Renal cortex interstitium (tissue), 11 donors: ENCODE data around the gene FNDC3B. TPM values are rescaled to one million over a fixed set of nuclear protein-coding genes. Genes with fewer than 3 reads are reported as not detected.

Experiments
- DNase-seq, 11 donors: peaks; one replicate each; pipeline ENCODE4 v3.0.0-alpha.2; 2013; ENCODE audit warnings: low read depth in 9 of 11, low spot score in 4 of 11; ENCODE audit errors: extremely low read depth in 1 of 11
- polyA plus RNA-seq, 3 donors: library from polyadenylated mRNA; unstranded; fragments of 120-200 nt; gene quantifications; one replicate each; pipeline ENCODE4 v1.2.1, GENCODE V29; 2013; ENCODE audit not compliant: insufficient read length in 3 of 3

The FNDC3B gene
- polyA plus RNA-seq, 3 donors: 55.0 to 61.0 (median 59.9) TPM

DNA sequence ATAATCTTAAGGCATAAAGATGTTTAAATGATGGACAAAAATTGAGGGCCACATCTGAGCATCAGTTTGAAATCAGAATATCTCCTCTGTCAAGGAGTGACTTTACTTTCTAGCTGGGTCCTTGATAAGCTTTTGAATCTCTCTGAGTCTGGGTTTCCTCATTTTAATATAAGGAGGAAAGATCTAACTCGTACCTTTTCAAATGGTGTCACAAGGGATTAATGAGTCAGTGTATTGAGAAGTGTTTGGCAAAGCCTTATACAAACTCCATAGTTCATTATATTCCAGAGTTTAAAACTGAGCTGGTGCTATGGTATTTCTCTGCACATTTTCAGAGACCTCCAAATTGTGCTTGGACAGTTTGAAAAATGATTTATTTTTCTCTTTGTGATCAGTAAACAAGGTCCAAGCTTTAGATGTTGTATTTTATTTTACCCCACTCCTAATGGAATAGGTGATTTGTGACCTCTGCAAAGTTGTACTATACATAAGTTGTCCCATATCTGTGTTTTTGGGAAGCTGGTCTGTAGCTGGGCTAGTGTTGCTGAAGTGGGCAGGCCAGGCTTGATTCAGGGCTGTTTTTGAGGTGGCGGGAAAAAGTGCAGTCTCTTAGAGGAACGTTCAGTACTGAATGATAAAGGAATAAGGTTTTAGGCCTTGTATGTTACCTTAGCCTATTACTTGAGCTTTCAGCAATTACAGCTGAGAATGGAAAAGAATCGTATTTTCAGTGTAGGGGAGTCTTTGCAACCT lies 5.6 kb downstream of the FNDC3B start:
- no peak for DNase-seq

DNA sequence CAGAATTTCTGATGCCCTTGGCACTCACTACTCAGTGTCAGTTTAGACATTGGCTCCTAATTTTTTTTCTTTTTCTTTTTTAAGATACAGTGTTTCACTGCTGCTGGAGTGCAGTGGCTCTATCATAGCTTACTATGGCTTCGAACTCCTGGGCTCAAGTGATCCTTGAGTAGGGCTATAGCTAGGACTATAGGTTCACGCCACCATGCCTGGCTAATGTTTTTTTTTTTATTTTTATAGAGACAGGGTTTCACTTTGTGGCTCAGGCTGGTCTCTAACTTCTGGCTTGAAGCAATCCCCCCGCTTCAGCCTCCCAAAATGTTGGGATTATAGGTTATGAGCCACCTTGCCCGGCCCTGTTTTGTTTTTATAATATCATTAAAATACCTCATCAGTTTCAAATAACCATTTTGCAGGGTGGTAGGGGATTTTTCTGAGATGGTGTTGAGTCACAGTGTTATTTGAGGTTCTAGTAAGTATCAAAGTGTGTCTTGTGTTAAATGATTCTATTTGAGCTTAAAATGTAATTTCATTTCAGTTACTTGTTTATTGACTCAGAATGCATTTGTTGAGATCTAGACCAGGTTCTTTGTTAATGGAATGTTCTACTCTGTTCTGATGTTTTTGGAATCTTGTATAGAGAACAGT lies 7.0 kb downstream of the FNDC3B start:
- no peak for DNase-seq

DNA sequence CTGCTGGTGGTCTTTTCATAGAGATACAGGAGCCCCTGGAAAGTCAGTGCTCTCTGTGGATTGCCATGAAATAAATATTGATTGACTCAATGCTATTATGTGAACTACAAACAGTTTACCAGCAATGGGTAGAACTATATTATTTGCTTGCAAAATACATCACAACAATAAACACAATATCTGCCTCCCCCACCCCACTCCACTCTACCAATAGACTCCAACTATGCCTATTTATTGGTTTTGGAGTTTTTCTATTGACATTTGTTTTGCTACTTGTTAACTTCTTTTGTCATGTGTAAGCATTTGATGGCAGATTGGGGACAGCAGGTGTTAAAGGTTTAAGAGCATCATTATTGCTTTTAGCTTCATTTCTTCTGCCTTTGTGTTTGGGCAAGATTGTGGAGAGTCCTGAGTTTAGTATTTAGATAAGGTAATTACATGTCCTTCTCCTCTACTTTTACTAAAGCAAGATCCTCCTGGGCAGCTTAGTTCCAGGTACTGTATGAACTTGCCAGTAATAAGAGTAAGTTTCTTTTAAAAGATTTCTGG lies 8.3 kb downstream of the FNDC3B start:
- no peak for DNase-seq

DNA sequence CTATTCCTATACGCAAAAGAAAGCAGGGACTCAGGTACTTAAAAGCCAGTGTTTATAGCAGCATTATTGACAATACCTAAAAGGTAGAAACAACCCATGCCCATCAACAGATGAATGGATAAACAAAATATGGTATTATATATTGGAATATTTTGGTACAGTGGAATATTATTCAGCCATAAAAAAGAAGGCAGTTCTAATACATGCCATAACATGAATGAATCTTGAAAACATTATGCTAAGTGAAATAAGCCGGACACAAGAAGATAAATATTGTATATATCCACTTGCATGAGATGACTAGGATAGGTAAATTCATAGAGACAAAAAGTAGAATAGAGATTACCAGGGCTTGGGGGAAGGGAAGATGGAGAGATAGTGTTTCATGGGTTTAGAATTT lies 9.2 kb downstream of the FNDC3B start:
- no peak for DNase-seq

DNA sequence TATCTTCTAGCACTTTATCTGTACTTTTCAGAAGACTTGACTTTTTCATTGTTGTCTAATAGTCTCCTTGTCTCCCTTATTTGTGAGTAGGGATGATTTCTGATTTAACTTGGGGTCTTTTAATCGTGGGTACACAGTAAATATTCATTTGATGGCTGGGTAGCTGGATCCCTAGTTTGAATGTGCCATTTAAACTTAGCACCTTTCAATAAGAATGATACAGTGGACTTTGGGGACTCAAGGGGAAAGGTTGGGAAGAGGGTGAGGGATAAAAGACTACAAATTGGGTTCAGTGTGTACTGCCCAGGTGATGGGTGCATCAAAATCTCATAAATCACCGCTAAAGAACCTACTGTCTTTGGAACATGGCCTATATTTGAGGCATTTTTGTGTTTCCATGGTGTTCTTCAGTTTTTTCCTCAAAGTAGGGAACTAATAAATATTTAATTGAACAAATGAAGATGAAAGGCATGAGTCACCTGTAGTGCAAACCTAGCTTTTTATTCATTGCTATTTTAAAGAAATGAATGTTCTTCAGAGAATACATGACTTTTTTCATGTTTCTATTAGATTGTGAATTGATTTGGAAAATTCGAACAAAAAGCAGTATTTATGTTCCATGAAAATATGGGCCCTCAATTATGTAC lies 12.1 kb downstream of the FNDC3B start:
- no peak for DNase-seq

DNA sequence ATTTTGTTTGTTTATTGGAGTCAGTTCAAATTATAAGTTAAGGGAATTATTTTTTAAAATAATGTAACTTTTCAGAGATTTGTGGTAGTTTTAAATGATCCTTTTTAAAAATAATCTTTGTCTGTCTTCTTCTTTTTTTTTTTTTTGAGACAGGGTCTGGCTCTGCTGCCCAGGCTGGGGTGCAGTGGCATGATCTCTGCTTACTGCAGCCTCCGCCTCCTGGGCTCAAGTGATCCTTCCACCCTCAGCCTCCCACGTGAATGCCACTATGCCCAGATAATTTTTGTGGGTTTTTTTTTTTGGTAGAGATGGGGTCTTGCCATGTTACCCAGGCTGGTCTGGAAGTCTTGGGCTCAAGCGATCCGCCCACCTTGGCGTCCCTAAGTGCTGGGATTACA lies 12.6 kb downstream of the FNDC3B start:
- DNase-seq: no peak

DNA sequence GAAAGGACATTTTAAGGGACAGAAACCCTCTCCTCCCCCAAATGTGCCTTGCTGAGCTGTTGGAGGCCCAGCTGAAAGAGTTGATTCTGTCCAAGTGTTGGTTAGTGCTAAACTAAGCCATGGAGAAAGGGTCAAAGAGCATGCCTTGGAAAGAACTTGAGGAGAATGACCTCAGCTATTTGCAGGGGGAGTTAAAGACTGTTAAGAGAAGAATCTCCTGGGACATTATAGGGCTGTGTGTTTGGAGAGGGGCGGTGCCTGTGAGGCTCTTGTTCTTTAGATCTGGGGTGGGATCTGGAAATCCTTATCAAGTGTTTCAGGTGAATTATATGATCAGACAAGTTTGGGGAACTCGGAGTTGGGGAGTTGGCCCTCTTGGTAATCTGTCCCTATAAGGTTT lies 13.0 kb downstream of the FNDC3B start:
- DNase-seq: no peak

DNA sequence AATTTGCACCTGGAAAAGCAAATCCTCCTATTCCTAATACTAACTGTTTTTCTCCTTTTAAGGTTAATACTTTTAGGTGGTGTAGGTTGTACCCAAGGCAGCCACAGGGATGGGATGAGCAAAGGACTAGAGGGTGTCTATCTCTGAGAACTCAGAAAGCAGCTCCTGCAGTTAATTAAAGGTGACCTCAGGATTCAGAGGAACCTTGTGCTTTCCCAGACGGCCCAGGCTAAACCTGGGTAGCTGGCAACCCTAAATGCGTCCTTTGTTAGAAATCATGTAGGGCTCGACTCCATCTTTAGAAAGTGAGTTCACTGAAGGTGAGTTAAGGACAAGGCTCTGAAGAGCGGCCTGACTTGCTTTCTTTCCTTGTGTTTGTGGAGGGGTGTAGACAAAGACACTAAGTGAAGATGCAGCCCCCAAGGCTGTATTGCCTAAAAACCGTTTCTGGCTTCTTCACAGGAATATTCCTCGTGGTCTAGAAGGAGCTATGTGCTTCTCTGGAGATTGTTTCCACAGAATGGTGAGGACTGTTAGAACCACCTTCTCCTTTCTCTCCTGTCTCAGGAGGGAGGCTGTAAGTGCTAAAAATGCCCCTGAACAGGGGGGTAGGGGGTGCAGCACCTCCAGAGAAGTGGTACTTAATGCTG lies 14.9 kb downstream of the FNDC3B start:
- DNase-seq: no peak

DNA sequence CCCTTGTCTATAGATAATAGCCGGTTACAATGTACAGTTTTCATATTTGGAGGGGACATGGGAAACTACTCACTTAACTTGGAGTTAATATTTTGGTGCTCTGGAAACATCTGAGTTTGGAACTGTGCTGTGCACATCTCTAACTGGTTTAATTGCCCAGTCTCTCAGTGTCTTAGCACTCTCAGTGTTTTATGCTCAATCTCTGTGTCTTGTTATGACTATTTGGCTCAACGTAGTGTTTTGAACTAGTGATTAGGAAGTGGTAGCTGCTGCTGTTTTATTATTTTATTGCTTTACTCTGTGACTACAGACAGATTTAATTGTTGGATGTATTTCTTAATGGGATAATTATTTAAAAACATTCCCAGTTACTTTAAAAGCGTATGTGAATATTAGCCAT lies 17.0 kb downstream of the FNDC3B start:
- no peak for DNase-seq

DNA sequence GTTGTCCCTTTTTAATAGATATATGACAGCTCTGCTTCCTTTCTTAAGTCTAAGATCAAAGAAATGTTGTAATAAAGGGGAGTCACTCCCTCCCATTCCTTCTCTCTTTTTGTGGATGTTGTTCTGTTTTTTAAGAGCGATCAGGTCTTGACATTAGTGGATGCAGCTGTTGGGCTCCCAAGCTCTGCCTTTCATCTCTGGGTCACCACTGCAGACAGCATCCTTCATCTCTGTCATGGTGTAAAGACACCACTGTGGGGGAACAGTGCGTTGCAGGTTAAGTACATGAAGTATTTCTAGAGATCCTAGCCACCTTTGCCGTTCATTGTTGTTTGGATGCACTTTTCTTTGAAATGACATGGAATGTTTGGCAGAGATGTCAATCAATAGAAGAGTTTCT lies 17.7 kb downstream of the FNDC3B start:
- DNase-seq: no peak

DNA sequence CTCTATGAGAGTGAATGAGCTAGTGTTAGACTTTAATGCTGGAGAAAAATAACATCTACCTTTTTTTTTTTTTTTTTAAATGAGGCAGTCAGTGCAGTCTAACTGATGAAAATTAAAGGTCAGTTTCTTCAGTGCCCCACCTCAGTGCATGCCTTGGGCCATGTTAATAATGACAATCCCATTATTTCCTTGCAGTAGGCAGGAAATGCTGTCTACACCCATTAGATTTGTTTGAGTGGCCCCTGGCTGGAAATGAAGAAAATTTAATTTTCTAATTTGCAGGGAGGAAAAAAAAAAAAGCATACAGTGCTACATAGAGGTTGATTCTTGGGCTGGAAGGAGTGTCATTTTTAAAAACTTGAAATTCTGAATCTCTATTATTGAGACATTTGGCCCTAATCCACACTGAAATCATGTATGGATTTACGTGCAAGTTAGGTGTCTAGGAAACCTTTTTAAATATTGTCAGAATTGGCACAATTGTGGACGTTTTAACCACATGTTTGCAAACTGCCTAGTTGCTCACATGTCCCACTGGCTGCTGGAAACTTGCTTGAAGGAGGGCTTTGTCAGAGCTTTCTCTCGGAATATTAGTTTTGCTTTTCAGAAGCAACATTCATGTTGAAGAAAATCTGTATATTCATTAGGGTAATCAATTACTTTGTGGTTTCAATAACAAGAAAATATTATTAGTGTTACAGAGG lies 18.4 kb downstream of the FNDC3B start:
- DNase-seq: no peak

DNA sequence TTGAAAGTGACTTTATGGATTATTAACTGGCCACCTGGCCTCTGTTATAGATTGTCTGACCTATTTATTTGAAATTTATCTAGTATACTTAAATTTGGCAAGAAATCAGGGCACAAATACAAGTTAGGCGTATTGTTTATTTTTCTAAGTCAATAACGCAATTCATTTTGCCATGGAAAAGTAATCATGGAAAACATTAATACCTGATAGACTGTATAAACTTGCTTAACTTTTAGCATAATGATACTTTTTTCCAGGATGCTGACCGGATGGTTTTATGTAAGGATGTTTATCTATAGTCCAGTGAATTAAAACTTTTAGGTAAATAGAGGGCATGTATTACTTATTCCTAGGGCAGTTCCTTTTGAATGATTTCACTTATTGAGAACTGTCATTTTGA lies 20.2 kb downstream of the FNDC3B start:
- DNase-seq: no peak

DNA sequence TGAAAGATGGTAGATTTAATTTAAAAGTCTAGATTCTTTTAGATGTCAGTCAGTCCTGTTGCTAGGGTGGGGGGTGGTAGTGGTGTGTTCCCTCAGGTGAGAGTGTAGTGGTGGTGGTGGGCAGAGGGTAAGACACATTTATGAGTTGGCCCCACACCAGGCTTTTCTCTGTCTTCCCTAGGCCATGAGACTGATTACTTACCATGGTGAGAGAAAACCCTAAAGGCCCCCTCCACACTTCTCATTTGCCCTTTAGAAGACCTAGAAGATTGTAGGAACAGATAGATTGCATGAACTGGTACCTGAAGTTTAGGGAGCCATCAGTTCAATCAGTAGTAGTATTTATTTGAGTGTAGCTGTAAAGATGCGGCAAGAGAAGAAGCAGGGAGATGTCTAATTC lies 20.9 kb downstream of the FNDC3B start:
- no peak for DNase-seq

DNA sequence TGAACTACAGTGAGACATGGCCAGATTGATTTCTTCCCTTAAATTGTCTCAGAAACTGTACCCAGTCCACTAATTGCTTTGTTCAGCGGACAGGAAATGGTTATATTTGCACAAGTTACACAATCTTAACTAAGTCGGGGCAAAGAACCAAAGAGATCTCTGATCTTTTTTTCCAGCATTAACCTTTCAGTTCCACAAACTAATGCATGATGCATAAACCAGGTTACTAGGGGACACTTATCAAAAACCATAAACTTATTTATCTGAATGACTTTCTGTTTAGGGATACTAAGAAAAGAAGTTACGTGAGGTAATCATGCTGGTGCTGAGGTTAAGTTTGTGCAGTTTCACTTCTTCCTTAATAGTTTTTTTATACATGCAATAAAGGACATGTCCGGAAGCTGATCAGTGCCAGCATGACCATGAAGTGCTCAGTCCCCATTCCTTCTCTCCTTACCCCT lies 22.4 kb downstream of the FNDC3B start:
- no peak for DNase-seq

DNA sequence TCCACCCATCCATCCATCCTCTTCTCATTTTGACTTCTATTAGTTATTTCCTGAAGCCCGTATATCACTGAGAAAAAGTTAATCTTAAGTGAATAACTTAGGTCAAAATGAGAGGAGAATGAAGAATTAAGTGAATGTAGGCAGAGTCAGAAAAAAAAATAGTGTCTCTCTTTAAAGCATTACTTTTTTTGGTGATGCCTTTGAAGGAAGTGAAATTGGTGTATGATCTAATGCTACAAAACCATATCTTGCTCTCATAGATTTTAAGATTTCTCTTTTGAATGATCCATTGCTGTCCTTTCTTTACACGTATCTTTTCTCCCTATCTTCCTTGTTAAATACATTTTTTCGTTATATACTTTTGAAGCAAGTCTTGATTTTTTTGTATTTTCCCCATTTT lies 23.4 kb downstream of the FNDC3B start:
- no peak for DNase-seq

DNA sequence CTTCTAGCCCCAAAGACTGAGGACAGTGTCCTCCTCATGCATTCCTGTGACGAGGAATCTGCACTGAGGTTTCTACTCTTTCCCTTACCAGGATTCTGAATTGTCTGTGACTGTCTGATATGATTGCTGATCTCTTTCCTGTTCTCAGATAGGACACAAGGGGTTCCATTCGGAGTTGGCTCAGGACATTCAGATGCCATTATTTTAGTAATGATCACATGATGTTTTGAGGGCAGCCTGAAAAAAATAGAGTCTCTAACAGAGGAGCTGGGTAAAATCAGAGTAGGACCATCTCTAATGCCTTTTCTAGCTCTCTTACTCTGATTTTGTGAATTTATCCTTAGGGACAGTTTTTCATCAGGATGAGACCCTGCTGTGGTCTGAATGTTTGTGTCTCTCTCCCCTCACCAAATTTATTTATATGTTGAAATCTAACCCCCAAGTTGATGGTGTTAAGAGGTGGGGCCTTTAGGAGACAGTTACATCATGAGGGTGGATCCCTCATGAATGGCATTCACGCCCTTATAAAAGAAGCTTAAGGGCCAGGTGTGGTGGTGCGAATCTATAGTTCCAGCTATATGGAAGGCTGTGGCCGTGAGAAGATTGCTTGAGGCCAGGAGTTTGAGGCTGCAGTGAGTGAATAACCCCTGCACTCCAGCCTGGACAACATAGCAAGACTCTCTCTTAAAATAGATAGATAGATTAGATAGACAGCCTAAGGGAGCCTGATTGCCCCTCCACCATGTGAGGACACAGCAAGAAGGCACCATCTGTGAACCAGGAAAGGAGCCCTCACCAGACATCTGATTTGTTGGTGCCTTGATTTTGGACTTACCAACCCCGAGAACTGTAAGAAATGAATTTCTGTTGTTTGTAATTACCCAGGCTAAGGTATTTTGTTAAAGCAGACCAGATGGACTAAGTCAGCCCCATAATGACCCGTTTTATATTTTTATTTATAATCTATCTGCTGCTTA lies 24.4 kb downstream of the FNDC3B start:
- DNase-seq: no peak

DNA sequence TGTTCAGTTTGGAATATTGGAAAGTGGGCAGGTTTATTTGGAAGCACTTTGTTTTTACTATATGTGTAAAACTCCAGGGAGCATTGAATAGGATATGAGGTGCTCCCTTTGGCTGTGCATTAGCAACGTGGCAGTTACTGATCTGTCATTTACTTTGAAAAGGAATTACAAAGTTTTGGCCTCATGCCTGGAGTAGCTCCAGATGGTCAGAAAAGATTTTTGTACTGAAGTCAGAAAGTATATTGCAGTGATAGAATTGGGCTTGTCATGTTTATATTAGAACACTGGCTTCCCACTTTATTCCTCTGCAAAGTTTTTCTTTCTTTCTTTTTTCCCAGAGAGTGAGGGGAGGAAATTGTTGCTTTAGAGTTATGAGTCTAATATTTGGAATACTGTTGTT lies 26.1 kb downstream of the FNDC3B start:
- peak in 1 of 11 donors; percentile 36 for DNase-seq
